NB4 (cell line): Measurements from ENCODE around the gene GABRA5.

Experiments
- DNase-seq: peaks from one replicate; pipeline ENCODE4 v3.0.0; 2010; ENCODE audit warnings: low read depth
- H3K4me3 ChIP-seq: one replicate; pipeline ENCODE4 v1.5.1; 2011; ENCODE audit warnings: mild to moderate bottlenecking, low read depth, low read length, moderate library complexity
- CTCF ChIP-seq: IDR thresholded peaks from one replicate; pipeline ENCODE4 v1.5.1; 2012; ENCODE audit warnings: low read depth, low read length
- MAX ChIP-seq: IDR thresholded peaks from 2 replicates; pipeline ENCODE4 v1.6.1; 2011; ENCODE audit warnings: low read depth, low read length
- MYC ChIP-seq: IDR thresholded peaks from 2 replicates; pipeline ENCODE4 v1.6.1; 2011; ENCODE audit warnings: low read depth, low read length
- POLR2A ChIP-seq: IDR thresholded peaks from 2 replicates; pipeline ENCODE4 v1.6.1; 2011; ENCODE audit warnings: mild to moderate bottlenecking; ENCODE audit not compliant: insufficient read length; ENCODE audit errors: extremely low read depth

The GABRA5 gene

GRCh38 chr15:26864664-26865191 is 2.1 kb upstream of the GABRA5 start:
- no peak overlapping the region for H3K4me3 ChIP-seq
- TF ChIP-seq MYC: peak; percentile 36; the same call in 1 of the 2 replicates
- TF ChIP-seq CTCF: peak; percentile 44
- TF ChIP-seq POLR2A: no peak
- TF ChIP-seq MAX: peak; percentile 88
- DNase-seq: peak; percentile 60

- no peak for TF ChIP-seq POLR2A
- no peak for TF ChIP-seq CTCF
- TF ChIP-seq MYC: no peak
- TF ChIP-seq MAX: no peak
- no peak for DNase-seq
- no peak overlapping the region for H3K4me3 ChIP-seq
These were observed 542 bp downstream of the GABRA5 start for GRCh38 chr15:26867200-26868007.

GRCh38 chr15:26868029-26868685 is 1.3 kb downstream of the GABRA5 start:
- no peak for TF ChIP-seq POLR2A
- no peak for TF ChIP-seq MYC
- no peak for TF ChIP-seq MAX
- TF ChIP-seq CTCF: no peak
- H3K4me3 ChIP-seq: no peak overlapping the region
- DNase-seq: no peak

- DNase-seq: no peak
- TF ChIP-seq POLR2A: no peak
- H3K4me3 ChIP-seq: no peak overlapping the region
These were observed 2.8 kb downstream of the GABRA5 start for GRCh38 chr15:26869628-26870027.

- no peak overlapping the region for H3K4me3 ChIP-seq
- DNase-seq: no peak
- TF ChIP-seq CTCF (no peak), MAX (no peak), MYC (no peak), POLR2A (no peak)
These were observed 3.5 kb downstream of the GABRA5 start for GRCh38 chr15:26870346-26870745.

- H3K4me3 ChIP-seq: no peak overlapping the region
- TF ChIP-seq POLR2A: no peak
- no peak for TF ChIP-seq CTCF
- no peak for TF ChIP-seq MYC
- TF ChIP-seq MAX: no peak
- DNase-seq: no peak
These were observed 5.3 kb downstream of the GABRA5 start for GRCh38 chr15:26872206-26872605.
